ENCODE results near the gene NOVA2. TPM values are rescaled to one million over a fixed set of nuclear protein-coding genes. Genes with fewer than 3 reads are reported as not detected.

NOVA2 gene
- total RNA-seq, 2 donors from 2014 or later: 1.5 to 3.9 TPM

DNA sequence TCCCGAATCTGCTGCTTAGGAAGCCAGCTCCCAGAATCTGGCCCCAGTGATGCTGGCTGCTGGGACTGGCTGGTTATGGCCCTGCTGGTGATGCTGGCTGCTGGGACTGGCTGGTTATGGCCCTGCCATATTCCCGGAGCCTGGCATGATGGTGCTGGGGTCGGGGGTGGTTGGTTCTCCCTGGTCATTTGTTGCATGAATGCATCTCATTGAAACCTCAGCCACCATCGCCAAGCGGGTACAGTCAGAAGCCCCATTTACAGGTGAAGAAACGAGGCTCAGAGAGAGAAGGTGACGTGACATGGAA lies 47.1 kb upstream of the NOVA2 start:
- Histone ChIP-seq H3K27me3 (peaks cover 0 to 4% of the 10 kb centered on the region in 2 donors), H3K4me1 (peaks cover 0 to 11% of the 10 kb centered on the region in 2 donors), H3K4me3 (no peak overlapping the region), H3K9me3 (no peaks in the 10 kb centered on the region), H3K36me3 (no peaks in the 10 kb centered on the region), H3K27ac (no peak overlapping the region)
- no peak for DNase-seq (ENCODE audit: low spot score)
- TF ChIP-seq, protein P1, sequence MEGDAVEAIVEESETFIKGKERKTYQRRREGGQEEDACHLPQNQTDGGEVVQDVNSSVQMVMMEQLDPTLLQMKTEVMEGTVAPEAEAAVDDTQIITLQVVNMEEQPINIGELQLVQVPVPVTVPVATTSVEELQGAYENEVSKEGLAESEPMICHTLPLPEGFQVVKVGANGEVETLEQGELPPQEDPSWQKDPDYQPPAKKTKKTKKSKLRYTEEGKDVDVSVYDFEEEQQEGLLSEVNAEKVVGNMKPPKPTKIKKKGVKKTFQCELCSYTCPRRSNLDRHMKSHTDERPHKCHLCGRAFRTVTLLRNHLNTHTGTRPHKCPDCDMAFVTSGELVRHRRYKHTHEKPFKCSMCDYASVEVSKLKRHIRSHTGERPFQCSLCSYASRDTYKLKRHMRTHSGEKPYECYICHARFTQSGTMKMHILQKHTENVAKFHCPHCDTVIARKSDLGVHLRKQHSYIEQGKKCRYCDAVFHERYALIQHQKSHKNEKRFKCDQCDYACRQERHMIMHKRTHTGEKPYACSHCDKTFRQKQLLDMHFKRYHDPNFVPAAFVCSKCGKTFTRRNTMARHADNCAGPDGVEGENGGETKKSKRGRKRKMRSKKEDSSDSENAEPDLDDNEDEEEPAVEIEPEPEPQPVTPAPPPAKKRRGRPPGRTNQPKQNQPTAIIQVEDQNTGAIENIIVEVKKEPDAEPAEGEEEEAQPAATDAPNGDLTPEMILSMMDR (IDR thresholded peaks at IDR 0.05): no peak

DNA sequence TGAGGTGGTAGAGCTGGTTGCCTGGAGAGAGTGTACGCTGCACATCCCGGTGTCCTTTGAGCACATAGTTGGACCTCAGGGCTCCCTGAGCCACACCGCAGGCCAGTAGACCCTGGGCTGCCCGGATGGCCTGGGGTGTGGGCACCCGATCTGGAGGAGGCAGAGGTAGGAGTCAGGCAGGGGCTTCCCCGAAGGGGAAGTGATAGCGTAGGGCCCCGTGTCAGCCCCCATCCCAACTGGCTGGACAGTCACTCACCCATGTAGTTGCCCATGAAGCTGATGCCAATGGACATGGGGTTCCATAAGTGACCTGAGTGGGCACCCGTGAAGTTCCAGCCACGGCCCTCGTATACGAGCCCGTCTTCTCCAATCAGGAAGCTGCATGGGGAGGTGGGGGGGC lies 45.6 kb upstream of the NOVA2 start:
- peaks cover 0 to 25% of the 10 kb centered on the region in 2 donors for H3K4me1 ChIP-seq
- no peaks in the 10 kb centered on the region for H3K36me3 ChIP-seq
- no peak for DNase-seq (ENCODE audit: low spot score)
- H3K4me3 ChIP-seq: no peak overlapping the region
- H3K9me3 ChIP-seq: no peaks in the 10 kb centered on the region
- no peak overlapping the region for H3K27ac ChIP-seq
- H3K27me3 ChIP-seq: peaks cover 4 to 5% of the 10 kb centered on the region in 2 donors
- TF ChIP-seq, protein P1 (IDR thresholded peaks at IDR 0.05): no peak

DNA sequence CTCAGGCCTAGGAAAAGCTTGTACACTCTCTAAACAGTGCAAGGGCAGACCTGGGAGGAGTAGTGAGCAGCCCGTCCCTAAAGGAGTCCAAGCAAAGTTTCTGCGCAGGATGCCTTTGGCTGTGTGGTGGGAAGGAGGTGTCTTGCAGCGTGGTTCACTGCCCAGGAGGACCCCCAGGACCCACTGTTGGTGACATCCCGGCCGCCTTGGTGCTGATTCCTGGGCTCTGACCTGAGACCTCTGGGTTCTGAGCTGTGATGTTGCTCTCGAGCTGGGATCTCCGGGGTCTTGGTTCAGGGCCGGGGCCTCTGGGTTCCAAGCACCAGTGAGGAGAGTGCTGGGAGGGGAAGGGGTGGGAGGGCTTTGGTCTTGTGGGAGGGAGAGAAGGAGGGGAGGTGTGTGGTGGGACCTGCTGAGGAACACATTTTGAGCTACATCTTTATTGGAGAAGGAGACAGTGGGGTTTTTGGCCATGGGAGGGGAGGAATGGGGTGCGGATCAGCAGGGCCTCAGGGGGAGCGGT lies 45.1 kb upstream of the NOVA2 start:
- DNase-seq (ENCODE audit: low spot score): no peak
- peaks cover 4 to 7% of the 10 kb centered on the region in 2 donors for H3K27me3 ChIP-seq
- no peak overlapping the region for H3K27ac ChIP-seq
- TF ChIP-seq, protein P1 (IDR thresholded peaks at IDR 0.05): no peak
- H3K36me3 ChIP-seq: no peaks in the 10 kb centered on the region
- H3K4me1 ChIP-seq: peaks cover 0 to 25% of the 10 kb centered on the region in 2 donors
- H3K4me3 ChIP-seq: no peak overlapping the region
- no peaks in the 10 kb centered on the region for H3K9me3 ChIP-seq

DNA sequence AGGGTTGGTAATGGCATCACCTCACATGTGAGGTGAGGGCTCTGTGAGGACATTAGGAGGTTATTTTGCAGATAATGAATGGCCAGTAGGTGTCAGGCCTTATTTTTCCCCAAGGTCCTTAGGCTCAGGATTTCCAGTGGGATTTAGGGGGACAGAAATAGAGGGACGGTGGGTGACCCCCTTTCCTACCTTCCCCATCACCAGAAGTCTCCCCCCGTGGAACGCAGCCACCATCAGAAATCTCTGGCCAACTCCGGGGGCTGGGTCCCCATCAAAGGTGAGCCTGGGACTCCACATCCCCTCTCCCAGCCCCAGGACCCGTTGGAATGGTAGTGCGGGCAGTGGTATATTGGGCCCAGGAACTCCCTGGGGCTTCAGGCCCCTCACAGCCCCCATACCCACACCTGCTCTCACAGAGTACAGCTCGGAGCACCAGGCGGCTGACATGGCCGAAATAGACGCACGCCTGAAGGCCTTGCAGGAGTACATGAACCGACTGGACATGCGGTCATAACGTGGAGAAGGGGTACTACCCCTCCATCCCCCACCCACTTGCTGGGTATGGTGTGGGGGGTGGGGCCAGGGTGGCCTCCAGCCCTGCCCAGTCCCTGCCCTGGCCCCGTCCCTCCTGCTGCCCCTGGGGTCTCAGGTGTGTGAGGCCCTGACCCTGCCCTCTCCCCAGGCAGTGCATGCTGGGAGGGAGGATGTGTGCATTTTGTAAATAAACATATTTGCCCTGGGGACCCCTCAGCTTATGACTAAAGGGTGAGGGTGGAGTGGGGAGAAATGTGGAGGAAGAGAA lies 44.4 kb upstream of the NOVA2 start:
- TF ChIP-seq, protein P1 (IDR thresholded peaks at IDR 0.05): no peak
- Histone ChIP-seq H3K4me1 (peaks cover 0 to 25% of the 10 kb centered on the region in 2 donors), H3K9me3 (no peaks in the 10 kb centered on the region), H3K4me3 (no peak overlapping the region), H3K27me3 (peaks cover 4 to 7% of the 10 kb centered on the region in 2 donors), H3K27ac (no peak overlapping the region), H3K36me3 (no peaks in the 10 kb centered on the region)
- no peak for DNase-seq (ENCODE audit: low spot score)

DNA sequence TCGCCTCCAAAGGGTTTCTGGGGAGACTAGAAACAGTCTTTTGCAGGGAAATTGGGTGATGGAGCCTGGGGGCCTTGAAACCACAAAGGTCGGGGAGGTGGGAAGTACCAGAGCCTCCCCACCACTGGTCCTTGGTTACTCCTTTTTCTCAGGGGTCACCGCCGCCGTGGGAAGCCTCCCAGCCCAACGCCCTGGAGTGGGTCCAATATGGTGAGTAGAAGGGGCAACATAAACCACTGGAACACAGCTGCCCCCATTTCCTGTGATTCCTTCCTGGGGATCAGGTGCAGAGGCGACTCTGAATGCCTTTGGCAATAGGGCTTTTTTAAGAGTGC lies 43.4 kb upstream of the NOVA2 start:
- Histone ChIP-seq H3K27me3 (peaks cover 3 to 4% of the 10 kb centered on the region in 2 donors), H3K4me1 (peaks cover 0 to 25% of the 10 kb centered on the region in 2 donors), H3K4me3 (no peak overlapping the region), H3K9me3 (no peaks in the 10 kb centered on the region), H3K27ac (no peak overlapping the region), H3K36me3 (no peaks in the 10 kb centered on the region)
- TF ChIP-seq, protein P1 (IDR thresholded peaks at IDR 0.05): peak; percentile 21 to 31
- DNase-seq (ENCODE audit: low spot score): no peak
